HG02840 (cell line): ENCODE measurements around the gene DNHD1.

Source experiments
- ATAC-seq: cut with Tn5 transposase; IDR thresholded peaks from one replicate; pipeline ENCODE4 v1.9.1; 2021; ENCODE audit warnings: mild to moderate bottlenecking, moderate library complexity, moderate number of reproducible peaks; ENCODE audit not compliant: unreplicated experiment, low FRiP score

DNHD1 gene

DNA sequence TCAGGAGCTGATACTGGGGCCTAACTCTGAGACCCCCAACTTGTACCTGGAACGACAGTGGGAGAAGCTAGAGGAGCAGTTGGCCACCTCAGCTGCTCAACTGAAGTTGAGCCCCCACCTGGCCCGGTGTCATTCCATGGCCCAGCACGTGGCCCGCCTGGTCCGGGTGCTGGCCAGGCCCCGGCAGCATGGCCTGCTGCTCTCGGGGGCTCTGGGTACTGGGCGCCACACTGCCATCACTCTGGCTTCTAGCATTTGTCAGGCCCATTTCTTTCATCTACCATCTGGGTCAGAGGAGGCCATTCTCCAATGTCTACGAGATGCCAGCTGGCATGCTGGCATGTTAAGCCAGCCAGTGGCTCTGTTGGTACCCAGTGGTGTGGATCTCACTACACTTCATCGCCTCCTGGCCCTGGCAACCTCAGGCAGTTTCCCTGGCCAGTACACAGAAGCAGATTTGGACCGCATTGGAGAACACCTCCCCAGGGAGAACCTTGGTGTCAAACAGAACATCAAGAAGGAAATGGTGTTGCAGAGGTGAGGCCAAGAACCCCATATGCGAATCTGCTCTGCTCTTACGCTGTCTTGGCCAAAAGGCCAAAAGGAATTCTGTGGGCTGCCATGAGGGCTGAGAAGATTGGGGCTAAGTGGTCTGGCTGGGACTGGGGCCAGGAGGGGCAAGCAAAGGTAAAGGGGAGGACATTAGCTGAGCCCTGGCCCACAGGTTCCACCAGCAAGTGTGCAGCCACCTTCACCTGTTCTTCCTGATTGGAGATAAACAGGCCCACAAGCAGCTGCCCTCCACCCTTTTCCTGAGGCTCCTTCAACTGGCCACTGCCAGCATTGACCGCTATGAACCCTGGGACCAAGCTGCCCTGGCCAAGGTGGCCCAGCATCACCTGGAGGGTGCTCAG, 60.9 kb downstream of the DNHD1 start:
- ATAC-seq = no peak

DNA sequence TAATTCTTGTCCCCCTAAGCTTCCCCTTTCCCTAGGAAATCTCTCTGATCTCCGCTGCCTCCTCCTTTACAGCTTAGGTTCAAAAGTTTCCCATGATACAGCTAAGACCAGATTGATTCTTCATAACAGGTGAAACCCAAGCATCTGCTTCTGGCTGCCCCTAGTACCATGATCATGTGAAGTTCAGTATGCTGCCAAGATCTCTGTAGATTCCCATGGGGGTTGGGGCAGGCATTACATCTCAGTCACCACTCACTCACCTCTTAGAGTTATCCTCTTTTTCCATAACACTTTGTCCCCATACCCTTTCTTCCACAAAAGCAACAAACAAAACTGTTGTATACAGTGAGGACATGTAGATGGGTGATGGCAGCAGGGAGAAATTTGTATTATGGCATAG, 62.3 kb downstream of the DNHD1 start:
- ATAC-seq = no peak

DNA sequence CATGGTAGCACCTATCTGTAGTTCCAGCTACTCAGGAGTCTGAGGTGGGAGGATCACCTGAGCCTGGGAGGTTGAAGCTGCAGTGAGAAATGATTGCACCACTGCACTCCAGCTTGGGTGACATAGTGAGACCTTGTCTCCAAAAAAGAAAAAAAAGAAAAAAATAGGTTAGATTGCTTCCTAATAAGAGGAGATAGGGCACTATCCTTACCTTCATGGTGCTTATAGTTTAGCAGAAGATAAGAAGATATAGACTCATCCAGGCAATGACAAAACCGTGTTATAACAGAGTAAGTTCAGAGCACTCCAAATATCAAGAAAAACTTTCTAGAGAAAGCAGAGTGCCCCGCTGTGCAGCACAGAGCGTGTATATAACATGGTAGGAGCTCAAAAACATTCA, 64.2 kb downstream of the DNHD1 start:
- no peak for ATAC-seq

DNA sequence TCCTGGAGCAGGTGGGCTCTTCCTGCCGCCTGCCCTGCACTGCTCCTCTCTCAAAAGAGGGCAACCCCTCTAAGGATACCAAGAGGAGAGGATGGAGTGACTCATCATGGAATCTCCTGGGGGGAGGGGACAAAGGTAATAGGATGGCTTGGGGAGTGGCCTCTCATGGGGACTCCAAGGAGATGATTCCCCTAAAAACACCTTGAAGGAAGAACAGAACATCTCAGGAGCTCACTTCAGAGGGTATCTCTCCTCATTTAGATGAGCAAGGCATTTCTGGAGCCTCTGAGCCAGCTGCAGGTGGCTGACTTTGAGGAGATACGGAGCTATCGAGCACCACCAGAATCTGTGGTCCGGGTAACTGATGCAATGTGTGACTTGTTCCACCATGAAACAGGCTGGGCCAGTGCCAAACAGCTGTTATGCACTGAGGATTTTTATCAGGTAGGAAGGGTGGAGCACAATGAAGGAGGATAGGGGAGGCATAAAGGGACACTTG, 66.1 kb downstream of the DNHD1 start:
- ATAC-seq = no peak

DNA sequence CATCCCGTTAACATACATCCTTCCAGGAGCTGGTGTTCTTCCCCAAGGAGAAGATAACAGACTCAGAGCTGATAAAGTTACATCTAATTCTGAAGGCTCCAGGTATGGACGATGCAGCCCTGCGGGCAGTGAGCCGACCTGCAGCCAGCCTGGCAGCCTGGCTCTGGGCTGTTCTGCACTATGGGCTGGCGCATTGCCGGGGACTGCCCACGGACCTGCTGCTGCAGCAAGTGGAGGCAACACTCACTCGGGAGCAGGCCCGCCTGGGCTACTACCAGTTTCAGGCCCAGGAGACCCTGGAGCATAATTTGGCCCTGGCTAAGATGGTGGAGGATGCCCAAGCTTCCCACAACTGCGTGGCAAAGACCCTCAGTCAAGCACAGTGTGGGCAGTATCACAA, 66.6 kb downstream of the DNHD1 start:
- ATAC-seq = no peak

DNA sequence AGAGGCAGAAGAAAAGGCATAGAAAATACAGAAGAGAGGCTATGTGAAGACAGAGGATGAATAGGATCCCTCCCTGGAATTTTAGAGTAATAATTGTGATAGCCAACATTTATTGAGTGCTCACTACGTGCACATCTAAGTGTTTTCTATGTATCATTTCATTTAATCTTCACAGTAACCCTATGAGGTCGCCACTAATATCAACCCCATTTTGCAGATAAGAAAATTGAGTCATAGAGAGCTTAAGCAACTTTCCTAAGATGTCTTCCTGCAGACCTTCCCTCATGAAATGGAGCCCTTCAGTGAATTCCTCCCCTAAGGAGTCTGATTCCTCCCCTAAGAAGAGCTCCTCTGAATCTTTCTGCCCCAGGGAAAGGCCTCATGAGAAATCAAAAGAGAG, 68.2 kb downstream of the DNHD1 start:
- no peak for ATAC-seq

DNA sequence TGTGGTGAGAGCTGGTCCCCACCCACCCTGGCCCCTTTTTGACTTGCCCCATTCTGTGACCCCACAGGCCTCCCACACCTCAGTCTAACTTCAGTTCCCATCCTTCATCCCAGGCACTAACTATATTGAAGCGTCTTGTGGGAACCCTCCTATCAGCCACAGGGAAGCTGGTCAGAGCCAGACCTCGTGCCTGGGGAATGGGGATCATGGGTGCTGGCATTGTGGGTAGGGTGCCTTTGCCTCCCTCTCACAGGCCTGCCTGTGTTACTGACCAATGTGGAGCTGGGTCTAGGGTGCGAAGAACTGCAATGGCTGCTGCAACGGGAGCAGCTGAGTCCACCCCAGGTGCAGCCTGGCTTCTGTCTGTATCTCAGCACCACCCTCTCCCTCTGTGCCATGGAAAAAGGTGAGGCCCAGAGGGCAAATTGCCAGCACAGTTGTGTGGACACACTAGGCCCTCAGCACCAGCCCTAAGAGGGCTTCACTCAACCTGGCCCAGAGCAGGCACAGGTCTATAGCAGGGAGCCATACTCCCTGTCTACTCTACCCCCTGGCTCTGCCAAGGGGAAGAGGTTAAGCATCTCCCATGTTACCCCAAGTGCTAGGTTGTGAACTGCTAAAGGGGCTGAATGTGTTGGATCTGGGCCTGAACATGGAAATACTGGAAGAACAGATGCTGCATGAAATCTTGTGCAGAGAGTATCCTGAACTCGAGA, 69.1 kb downstream of the DNHD1 start:
- no peak for ATAC-seq

DNA sequence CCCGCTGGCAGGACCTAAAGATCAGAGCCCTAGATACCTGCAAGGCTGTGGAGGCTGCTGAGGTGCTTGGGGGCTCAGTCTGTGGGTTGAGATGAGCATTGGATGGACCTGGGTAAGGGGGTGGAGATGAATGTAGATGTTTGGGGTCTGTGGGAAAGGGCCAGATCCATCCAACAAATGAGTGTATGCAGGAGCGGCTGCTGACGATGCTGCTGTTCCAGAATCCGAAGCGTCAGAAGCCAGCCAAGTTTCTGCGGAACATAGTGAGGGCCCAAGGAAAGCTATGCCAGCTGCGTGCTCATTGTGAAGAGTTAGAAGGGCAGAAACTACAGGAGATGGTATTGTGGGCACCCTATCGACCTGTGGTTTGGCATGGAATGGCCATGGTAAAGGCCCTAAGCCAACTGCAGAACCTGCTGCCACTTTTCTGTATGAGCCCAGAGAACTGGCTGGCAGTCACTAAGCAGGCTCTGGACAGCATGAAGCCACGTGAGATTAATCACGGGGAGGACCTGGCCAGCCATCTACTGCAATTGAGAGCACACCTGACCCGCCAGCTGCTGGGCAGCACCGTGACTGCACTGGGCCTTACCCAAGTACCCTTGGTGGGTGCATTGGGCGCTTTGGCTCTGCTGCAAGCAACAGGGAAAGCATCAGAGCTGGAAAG, 69.8 kb downstream of the DNHD1 start:
- ATAC-seq = no peak

DNA sequence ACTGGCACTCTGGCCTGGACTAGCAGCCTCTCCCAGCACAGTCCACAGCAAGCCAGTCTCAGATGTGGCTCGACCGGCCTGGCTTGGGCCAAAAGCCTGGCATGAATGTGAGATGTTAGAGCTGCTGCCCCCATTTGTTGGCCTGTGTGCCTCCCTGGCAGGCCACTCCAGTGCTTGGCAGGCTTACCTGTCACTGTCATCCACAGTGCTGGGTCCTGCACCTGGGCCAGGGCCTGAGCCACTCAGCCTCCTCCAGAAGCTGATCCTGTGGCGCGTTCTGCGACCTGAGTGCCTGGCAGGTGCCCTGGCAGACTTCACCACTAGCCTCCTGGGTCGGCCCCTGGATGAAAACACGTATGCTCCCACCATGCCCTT, 70.3 kb downstream of the DNHD1 start:
- no peak for ATAC-seq

DNA sequence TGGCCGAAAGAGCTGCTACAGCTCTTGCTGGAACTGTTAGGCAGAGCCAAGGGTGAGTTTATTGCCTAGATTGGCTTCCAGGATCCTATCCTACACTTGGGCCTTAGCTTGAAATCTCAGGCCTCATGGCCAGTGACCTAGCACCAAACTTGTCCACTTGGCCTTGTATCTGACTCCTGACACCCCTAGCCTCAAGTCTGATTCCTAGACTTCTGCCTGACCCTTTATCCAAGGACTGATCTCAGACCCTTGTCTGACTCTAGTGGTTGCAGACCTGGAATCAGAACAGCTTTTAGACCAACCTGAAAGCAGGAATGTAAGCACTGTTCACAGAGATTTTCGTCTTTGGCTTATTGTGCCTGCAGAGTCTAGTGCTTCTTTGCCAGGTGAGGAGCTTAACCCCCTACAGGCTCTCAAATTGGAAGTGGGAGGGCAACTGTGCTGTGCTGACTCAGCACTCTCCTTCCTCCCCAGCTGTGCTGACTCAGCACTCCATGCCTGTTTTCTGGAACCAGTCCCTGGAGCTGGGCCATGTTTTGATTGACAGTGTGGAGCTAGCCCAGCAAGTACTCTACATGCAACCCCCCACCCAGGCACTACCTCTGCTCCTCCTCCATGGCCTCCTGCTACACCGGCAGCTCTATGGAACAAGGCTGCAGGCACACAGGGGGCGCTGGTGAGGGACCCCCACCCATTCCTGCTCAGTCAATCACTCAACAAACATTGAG, 71.3 kb downstream of the DNHD1 start:
- no peak for ATAC-seq

DNA sequence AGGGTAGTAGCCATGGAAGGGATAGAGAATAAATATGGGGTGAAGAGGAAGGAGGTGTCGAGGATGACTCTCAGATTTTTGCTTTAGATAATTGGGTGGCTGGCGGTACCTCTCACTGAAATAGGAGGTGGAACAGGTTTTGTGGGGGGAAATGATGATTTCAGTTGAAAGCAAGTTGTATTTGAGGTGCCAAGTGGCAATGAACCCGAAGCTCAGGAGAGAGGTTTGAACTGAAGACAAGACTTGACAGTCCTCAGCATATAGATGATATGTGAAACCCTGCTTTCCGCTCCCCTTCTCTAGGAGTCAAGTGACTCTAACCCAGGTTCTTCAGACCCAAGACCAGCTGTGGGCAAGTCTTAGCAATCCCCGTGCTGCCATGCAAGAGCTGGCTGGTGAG, 72.6 kb downstream of the DNHD1 start:
- no peak for ATAC-seq

DNA sequence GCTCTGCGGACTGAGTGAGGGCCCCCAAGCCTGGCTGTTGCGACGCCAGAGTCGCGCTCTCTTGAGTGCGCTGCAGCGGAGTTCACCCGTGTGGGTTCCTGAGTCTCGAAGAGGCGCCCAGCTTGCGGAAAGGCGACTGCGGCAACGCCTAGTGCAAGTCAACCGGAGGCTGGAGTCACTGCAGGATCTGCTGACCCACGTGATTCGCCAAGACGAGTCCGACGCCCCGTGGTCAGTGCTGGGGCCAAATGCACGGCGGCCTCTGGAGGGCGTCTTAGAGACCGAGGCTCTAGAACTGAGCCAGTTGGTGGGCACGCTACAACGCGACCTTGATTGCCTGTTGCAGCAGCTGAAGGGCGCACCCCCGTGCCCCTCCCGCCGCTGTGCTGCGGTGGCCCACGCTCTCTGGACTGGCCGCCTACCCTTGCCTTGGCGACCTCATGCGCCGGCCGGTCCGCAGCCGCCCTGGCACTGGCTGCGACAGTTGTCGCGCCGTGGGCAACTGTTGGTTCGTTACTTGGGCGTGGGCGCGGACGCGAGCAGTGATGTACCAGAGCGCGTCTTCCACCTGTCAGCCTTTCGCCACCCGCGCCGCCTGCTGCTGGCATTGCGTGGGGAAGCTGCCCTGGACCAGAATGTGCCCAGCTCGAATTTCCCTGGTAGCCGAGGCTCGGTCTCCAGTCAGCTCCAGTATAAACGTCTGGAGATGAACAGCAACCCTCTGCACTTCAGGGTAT, 73.8 kb downstream of the DNHD1 start:
- ATAC-seq = no peak

DNA sequence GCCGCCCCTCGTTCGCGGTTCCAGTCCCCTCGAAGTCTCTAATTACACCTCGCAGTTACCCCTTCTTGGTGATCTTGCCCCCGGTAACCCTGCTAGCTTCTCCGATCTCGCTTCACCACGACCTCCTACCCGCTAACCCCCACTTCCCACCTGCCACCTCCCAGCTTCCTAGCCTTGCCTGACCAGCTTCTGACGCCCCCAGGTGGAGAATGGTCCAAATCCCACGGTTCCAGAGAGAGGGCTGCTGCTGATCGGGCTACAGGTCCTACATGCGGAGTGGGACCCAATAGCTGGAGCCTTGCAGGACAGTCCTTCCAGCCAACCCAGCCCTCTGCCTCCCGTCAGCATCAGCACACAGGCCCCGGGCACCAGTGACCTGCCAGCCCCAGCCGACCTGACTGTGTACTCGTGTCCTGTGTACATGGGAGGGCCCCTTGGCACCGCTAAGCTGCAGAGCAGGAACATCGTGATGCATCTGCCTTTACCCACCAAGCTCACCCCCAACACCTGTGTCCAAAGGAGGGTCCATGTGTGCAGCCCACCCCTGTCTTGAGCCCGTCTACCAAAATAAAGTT, 74.4 kb downstream of the DNHD1 start:
- ATAC-seq = no peak

DNA sequence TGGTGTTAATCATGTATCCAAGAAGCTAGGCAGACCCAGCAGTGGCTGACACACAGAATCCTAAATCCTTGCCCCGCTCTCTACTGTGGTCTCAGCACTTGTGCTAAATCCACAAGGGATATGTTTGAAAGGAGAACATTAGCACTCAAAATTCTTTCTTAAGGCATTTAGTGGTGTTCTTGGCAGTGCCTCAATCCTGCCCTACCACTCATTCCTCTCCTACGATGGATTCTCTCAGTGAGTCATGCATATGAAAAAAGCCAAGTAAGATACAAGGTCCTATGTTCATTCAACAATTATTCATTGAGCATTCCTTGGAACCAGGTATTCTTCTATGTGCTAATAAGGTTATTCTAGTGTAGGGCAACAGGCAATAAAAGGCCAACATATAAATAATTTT, 75.1 kb downstream of the DNHD1 start:
- ATAC-seq = no peak

DNA sequence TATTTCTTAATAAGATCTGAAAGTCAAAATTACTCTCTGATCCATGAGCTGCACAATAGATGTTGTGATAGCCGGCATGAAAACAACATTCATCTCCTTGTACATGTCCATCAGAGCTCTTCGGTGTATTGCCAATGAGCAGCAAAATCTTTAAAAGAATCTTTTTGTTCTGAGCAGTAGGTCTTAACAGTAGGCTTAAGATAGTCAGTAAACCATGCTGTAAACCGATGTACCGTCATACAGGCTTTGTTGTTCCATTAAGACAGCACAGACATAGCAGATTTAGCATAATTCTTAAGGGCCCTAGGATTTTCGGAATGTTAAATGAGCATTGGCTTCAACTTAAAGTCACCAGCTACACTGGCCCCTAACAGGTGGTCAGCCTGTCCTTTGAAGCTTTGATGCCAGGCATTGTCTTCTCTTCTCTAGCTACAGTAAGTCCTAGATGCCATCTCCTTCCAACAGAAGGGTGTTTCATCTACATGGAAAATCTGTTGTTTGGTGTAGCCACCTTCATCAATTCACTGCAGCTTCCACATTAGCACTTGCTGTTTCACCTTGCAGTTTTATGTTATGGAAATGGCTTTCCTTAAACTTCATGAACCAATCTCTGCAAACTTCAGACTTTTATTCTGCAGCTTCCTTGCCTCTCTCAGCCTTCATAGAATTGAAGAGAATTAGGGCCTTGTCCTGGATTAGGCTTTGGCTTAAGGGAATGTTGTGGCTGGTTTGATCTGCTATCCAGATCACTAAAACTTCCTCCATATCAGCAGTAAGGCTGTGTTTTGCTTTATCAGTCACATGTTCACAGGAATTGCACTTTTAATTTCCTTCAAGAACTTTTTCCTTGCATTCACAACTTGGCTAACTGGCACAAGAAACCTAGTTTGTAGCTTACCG, 78.0 kb downstream of the DNHD1 start:
- ATAC-seq = no peak

DNA sequence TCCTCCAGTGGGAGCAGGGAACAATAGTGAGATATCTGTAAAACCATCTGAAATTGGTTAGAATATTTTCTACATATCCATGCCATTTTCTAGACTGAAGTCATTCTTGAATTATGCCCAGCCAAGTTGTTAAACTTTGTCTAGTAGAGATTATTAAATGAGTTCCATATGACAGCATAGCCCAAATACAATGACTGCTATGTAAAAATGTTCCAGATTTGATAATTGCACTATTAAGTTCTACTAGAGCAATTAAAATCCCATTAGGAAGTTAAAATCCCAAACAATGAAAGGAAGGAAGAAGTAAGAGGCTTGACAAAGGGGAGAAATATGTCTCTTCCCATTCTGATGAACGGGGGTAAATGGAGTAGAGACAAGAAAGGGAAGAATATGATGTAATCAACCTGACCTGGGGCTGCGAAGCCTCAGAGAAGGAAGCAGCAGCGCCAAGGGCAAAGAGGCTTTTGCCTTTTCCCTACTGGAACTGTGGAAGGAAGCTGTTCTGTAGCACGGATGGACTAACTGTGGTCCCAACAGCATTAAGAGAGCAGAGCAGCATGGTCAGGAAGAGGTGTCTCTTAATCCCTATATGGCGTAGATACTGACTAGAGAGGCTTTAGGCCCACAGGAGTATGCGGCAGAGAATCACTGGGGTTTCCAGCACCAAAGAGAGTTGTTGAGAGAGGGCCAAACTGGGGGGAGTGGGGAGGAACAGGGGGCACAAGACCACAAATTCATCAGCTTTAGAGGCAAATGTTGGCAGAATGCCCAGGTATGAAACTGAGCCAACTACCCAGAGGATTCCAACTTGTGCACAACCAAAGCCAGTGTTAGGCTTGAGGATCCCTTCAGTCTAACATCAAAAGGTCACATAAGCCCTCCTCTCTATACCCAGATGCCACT, 79.6 kb downstream of the DNHD1 start:
- ATAC-seq = no peak

DNA sequence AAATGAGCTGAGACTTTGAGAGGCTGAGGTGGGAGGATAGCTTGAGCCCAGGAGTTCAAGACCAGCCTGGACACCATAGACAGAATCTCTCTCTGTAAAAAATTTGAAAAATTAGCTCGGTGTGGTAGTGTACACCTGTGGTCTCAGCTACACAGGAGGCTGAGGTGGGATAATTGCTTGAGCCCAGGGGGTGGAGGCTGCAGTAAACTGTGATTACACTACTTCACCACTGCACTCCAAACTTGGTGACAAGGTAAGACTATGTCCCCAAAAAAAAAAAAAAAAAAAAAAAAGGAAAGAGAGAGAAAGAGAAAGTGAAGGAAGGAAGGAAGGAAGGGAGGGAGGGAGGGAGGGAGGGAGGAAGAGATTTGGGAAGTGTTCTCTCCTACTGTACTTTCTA, 81.1 kb downstream of the DNHD1 start:
- ATAC-seq = no peak

DNA sequence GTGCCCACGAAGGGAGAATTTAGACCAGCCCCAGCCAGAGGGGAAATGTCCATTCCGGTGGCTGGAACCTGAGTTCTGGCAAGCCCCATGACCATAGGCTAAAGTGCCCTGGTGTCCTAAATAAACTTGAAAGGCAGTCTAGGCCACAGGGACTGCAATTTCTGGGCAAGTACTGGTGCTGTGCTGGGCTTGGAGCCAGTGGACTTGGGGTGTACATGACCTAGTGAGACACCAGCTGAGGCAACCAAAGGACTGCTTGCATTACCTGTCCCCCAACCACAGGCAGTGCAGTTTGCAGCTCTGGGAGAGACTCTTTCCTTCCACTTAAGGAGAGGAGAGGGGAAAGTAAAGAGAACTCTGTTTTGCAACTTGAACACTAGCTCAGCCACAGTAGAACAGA, 82.6 kb downstream of the DNHD1 start:
- ATAC-seq = no peak
